Activated CD4-positive, CD25-positive, alpha-beta regulatory T cell (primary cell): ENCODE data around the gene DENND2A.
"Not testable (repeated sequence)": the region's sequence is repeated elsewhere in the genome, so short reads cannot be mapped to it uniquely, and the experiment has no call there.

Experiments
- DNase-seq, 4 experiments: peaks; one replicate each; lab custom pipeline; 2025; lab: John Stamatoyannopoulos, UW

The DENND2A gene

GRCh38 chr7:140640727-140641523 lies at the start of gene DENND2A:
Gene DENND2A, minus strand, starts transcription at chr7:140640813. Its CDS starts 38,416 bp downstream, at chr7:140602397.
- DNase-seq = no peak

DNA sequence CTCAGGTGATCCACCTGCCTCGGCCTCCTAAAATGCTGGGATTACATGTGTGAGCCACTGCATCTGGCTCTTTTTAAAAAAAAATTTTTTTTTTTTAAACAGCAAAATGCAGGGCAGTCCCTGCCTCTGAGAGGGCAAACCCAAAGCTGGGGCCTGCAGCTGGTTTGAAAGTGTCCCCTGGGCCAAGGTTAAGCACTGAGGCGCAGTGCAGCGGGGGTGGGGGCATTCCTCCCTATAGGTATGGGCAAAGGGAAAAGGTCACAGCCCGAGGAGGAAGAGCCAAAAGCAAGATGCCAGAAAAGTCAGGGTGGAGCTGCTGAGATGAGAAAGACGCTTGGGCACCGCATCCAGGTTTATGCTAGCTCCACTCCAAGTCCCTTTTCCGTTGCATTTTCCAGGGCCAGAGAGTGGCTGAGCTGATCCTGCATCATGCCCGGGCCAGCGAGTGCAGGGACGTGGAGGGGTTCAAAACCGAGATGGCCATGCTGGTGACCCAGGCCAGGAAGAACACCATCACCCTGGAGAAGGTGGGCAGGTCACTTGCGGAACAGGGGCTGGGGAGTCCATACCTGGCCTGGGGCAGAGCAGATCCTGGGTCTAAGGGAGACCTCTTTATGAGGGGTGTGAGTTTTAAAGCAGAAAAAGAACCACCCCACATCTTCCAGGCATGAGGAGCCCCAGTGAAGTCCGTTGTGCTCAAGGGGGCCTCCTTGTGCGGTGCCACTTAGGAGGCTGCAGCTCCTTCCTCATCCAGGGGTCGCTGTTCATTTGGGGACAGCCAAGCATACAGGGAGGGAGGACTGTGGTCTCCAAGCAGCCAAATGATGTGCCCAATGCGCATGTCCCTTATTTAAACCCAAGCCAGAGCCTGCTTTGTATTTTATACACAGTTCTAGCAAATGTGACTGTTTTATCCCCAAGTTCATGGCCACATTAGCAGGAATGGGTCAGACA lies 48.9 kb upstream of the DENND2A start:
- DNase-seq = no peak

- no peak for DNase-seq
These were observed 47.7 kb upstream of the DENND2A start for GRCh38 chr7:140688341-140688740.

- no peak for DNase-seq
These were observed 46.3 kb upstream of the DENND2A start for GRCh38 chr7:140686921-140687320.

DNA sequence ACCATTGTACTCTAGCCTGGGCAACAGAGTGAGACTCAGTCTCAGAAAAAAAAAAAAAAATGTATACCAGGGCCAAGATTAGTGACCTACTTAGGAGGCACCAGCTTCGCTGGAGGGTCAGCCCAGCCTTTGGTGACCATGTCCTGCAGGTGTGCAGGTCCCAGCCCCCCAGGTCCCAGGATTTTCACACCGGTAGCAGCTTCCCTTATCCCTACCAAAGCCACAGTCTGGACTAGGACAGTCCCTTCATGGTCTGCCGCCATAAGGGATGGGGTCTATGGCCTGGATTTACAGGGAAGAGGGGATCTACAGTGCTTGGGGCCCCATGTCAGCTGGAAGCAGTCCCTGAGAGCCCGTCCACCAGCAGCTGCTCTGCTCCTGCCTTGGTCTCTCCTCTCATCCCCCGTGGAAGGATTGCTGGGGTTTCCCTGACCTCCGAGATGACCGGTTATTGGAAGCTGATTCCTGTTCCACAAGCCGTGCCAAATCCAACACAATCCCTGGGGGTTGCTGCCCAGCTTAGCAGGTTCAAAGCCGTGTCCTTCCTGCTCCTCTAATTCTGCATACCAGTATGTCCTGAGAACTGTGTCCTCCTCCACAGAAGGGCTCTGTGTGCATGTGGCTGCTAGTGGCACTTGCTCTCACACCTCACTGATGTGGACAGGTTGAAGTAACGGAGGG lies 44.9 kb upstream of the DENND2A start:
- no peak for DNase-seq

DNA sequence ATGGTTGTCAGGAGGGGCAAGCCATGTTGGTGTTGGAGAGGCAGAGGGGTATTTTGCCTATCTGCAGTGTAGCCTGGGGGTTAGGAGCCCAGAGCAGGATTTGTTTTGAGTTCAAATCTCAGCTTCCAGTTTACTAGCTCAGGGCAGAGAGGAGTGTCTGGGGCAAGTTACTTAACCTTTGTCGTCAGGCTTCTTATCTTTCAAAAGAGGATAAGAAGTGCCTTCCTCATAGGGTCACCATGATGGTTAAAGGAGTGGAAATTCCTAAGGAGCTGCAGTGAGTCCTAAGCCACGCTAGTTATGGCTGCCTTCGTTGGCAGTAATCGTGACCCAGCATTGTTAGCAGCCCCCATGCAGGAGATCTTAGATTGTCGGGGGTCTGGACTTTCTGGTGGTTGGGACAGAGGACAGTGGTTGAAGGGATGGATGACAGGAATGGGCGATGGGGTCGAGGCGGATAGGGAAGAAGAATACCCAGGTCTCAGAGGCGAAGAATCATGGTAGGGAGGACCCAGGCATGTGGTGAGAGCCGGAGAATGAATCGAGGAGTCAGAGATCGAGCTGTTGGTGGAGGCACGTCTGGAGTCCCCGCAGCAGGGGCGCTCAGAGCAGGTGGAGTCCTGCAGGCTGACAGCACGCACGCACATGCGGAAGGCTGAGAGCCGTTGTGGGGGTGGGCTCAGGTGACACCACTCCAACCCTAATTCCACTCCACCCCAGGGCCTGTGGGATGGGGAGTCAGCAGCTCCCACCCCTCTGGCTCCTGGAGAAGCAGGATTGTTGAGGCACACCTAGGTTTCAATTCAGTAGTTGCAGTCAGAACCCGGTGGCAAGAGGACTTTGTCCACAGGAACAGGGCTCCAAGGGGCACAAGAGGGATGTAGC lies 43.7 kb upstream of the DENND2A start:
- DNase-seq = no peak

GRCh38 chr7:140683657-140684056 lies 43.0 kb upstream of the DENND2A start:
- DNase-seq = no peak

GRCh38 chr7:140681766-140682165 lies 41.2 kb upstream of the DENND2A start:
- no peak for DNase-seq

DNA sequence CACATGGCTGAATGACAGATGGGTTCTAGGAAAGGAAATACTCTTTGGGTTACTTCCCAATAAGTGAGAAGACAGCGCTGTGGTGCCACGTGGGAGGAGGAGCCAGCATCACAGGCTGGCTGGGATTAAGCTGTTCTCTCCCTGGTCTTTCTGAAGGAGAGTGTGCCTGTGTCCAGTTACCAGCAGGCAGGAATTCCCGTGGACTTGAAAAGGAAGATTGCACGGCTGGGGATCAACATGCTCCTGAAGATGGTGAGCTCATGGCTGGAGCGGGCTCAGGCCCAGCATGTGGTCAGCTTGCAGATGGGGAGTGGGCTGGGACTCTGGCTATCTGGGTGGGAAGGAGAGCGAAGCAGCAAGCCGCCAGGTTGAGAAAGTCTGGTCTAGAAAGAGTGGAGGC lies 40.3 kb upstream of the DENND2A start:
- DNase-seq = no peak

DNA sequence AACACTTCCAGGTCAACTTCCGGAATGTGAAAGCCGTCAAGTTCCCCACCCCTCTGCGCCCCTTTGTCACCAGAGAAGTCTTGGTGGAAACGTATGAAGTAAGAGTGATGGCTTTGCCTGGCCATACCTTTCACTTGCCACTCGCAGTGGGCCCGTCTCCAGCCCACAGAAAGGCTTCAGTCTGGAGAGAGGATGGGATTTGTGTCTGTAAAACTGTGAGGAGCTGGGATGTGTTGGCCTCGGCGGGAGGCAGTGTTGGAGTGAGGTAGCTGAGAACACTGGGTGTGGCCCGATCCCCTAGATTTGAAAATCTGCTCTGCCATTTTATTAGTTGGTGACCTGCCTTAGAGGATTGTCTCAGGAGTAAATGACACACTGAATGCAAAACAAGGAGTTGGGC lies 38.6 kb upstream of the DENND2A start:
- no peak for DNase-seq

- DNase-seq = no peak
These were observed 38.2 kb upstream of the DENND2A start for GRCh38 chr7:140678816-140679130.

GRCh38 chr7:140678081-140678815 lies 37.6 kb upstream of the DENND2A start:
- DNase-seq = no peak

DNA sequence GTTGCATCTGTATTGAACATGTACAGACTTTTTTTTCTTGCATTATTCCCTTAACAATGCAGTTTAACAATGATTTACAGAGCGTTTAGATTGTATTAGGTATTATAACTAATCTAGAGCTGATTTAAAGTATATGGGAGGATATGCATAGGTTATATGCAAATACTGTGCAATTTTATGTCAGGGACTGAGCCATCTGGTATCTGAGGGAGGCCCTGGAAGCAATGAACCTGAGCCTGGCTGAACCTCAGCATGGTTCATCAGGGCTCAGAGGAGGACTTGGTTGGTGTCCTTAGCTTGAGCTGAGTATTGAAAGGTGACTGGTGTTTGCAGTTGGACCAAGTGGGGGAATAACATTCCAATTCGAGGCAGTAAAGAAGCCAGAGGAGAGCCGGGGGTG lies 36.9 kb upstream of the DENND2A start:
- no peak for DNase-seq

- DNase-seq = not testable (repeated sequence)
These were observed 36.3 kb upstream of the DENND2A start for GRCh38 chr7:140676956-140677355.

GRCh38 chr7:140676306-140676705 lies 35.7 kb upstream of the DENND2A start:
- no peak for DNase-seq

- no peak for DNase-seq
These were observed 35.1 kb upstream of the DENND2A start for GRCh38 chr7:140675726-140676125.

GRCh38 chr7:140674899-140675701 lies 34.5 kb upstream of the DENND2A start:
- DNase-seq = no peak

DNA sequence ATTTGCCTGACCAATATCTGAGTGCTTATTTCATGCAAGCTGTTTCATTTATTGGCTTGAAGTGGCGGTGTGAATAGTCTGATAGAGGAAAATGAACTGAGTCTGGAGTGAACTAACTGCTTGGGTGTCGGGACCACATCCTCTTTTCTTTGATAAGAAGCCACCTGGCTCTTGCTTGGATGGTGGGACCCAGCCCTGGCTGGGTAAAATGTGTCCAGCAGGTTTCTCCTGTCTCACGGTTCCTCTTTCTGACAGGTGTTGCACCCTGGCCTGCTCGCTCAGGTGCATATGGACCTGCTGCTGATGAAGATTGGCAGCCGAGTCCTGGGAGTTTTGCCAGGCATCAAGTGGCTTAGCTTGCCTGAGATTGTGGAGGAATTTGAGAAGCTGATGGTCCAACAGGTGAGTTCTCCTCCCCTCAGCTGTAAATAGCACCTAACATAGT lies 33.8 kb upstream of the DENND2A start:
- no peak for DNase-seq

- no peak for DNase-seq
These were observed 33.2 kb upstream of the DENND2A start for GRCh38 chr7:140673774-140674155.
